ENCODE measurements around the gene UNC13D.

DNA sequence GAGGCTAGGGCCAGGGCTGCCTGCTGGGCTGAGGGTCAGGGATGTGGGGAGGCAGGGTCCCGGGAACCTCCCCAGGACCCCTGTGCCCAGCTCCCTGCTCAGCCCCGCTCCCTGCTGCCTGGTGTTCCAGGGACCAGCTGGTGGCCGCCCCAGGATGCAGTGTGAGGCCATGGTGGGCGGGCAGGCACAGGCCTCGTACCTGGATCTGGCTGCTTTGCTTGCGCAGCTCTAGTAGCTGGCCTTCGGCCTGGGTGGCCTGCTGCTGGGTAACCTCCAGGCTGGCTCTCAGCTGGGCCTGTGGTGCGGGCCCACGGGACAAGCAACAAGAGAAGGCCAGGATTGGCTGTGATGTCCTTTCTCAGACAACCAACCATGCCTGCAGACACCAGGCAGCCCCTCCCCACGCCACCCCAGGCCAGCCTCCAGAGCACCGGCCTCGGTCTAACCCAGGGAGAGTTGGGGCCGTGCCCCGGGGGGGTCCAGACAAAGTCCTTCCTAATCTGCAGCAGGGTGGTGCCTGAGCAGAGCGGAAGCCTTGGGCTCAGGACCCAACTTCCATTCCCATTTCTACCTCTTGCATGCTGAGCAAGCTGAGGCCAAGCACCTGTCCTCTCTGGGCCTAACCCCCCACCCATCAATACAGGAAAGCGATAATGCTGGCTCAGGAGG, 48.5 kb upstream of the UNC13D start:
- TF ChIP-seq, protein P1, sequence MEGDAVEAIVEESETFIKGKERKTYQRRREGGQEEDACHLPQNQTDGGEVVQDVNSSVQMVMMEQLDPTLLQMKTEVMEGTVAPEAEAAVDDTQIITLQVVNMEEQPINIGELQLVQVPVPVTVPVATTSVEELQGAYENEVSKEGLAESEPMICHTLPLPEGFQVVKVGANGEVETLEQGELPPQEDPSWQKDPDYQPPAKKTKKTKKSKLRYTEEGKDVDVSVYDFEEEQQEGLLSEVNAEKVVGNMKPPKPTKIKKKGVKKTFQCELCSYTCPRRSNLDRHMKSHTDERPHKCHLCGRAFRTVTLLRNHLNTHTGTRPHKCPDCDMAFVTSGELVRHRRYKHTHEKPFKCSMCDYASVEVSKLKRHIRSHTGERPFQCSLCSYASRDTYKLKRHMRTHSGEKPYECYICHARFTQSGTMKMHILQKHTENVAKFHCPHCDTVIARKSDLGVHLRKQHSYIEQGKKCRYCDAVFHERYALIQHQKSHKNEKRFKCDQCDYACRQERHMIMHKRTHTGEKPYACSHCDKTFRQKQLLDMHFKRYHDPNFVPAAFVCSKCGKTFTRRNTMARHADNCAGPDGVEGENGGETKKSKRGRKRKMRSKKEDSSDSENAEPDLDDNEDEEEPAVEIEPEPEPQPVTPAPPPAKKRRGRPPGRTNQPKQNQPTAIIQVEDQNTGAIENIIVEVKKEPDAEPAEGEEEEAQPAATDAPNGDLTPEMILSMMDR (IDR thresholded peaks at IDR 0.05) = no peak
- TF ChIP-seq EP300 (IDR thresholded peaks at IDR 0.05) = no peak

Data from esophagus muscularis mucosa (tissue), 3 donors.